ENCODE measurements around the gene IFITM2.
"Not testable (repeated sequence)": the region's sequence is repeated elsewhere in the genome, so short reads cannot be mapped to it uniquely, and the experiment has no call there.

IFITM2 gene

DNA sequence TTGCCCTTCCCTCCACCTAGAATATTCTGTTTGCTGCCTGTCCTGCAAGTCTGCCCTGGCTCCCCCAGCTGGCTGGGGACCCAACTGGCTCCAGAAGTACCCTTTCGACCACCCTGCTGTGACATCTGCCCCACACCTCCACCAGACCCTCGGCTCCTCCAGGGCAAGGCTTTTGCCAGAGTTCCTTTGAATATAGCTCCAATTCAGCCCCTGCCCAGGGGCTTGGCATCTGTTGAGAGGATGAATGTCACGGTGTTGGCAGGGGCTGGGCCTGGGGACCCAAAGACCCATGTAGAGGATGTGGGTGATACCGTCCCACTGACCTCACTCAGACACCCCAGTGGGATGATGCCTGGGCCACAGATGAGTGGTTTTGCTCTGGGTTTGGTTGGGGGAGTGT, 25.4 kb upstream of the IFITM2 start:
- DNase-seq = no peak

DNA sequence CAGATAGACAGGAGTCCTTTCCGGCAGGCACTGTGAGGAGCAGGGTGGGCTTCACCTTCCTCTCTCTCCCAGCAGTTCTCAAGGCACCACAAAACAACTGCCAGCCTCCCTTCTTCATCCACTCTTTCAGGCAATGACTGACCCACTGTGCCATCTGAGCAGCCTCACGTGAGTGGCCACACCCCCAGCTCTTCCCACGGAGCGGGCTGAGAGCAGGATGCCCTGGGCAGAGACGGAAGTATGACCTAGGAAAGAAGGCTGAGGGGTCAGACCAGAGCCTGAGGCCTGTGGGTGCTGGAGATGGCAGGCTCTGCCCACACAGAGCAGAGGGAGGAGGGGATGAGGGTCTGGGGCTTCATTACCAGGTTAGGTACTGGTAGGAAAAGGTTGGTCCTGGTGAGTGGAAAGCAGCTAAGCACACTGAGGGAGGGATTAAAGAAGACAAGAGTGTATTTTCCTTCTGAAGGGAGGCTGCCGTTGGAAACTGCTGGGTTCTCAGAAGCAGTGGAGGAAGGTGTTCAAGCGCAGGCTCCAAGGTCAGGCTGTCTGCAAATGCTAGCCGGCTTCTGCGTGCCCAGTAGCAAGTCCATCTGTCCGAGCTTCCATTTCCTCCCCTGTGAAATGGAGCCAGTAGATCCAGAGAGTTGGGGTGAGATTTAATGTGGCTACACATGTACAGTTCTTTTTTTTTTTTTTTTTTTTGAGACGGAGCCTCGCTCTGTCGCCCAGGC, 24.8 kb upstream of the IFITM2 start:
- DNase-seq = no peak

DNA sequence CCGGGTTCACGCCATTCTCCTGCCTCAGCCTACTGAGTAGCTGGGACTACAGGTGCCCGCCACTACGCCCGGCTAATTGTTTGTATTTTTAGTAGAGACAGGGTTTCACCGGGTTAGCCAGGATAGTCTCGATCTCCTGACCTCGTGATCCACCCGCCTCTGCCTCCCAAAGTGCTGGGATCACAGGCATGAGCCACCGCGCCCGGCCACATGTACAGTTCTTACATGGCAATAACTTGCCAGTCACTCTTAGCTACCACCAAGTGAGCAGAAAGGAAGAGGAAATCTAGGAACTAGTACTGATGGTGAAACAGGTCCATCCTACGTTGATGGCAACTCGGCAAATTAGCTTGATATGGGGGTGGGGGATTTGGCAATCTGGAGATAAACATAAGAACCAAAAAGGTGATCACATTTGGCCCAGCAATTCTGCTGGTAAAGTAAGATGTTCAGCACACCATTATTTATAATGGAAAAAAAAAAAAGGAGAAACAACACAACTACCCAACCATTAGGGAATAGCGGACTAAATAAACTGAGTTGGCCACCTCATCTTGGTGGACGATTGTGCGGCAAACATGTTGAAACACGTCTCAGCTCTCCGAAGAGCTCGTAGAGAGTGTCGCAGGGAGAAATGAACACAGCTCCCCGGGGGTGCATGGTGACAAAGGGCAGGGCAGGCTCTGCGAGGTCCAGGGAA, 24.1 kb upstream of the IFITM2 start:
- DNase-seq = no peak

DNA sequence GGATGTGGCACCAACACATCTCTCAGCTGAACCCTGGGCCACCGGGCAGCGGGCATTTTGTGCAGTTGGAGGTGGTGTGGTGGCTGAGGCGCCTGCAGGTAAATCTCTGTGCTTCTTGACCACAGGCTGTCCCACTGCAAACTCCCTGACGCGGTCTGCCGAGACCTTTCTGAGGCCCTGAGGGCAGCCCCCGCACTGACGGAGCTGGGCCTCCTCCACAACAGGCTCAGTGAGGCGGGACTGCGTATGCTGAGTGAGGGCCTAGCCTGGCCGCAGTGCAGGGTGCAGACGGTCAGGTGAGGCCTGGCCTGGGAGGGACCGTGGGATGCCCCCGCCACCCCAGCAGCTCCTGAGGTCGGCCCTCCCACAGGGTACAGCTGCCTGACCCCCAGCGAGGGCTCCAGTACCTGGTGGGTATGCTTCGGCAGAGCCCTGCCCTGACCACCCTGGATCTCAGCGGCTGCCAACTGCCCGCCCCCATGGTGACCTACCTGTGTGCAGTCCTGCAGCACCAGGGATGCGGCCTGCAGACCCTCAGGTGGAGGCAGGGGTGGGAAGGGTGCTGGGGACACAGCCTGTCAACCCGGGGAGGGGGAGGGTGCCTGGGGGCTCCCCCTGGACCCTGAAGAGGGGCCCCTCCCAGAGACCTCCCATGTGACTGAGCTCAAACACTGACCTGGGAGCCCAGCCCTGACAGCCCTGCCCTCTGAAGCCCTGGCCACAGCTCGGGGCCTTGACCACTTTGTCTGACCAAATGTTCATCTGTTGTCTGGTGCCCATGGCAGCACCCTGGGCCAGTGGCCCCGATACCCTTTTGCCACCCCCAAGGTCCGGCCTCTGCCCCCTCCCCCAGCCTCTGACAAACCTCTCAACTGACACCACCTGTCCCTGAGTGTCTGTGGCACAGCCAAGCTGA, 23.3 kb upstream of the IFITM2 start:
- DNase-seq = no peak

DNA sequence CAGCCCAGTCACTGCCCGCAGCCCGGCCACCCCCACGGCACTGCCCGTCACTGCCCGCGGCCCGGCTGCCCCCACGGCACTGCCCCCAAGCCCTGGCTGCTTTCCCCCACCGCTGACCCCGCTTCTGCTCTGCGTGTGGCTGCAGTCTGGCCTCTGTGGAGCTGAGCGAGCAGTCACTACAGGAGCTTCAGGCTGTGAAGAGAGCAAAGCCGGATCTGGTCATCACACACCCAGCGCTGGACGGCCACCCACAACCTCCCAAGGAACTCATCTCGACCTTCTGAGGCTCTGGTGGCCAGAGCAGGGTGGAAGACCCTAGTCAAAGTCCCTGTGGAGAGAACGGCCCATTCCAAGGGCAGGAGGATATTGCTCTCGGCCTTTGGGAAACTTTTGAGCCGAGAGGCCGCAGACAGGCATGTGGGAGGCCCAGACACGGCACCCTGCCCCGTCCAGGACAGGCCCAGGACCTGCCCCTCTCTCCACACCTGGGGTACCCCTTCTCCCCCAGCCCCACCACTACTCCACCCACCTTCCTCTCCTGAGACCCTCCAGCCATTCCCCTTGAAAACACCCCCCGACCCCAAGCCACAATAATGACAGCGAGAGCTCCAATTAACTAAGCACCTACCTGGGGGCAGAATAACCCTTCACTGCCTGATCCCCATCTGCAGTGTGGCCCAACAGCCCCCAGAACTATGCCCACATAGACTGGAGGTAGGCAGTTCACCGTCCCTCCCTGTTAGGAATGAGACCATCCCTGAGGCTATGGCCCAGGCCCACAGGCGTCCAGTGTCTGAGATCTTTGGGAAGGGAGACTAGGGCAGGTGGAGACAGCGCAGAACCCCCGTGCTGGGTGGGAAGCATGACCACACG, 22.4 kb upstream of the IFITM2 start:
- DNase-seq = no peak

DNA sequence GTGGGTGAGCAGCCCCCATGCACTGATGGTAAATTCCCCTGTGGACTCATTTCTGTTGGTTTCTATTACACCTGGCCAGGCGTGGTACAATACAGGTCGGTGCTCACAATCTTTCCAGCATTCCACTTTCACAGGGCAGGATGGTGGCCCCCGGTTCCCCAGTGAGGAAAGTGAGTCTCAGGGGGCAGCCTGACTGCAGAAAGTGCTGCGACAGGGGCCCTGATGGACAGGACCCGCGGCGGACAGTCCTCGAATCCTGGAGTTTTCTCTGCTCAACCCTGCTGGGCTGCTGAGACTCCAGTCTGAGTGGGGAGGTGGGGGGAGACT, 21.8 kb upstream of the IFITM2 start:
- no peak for DNase-seq

DNA sequence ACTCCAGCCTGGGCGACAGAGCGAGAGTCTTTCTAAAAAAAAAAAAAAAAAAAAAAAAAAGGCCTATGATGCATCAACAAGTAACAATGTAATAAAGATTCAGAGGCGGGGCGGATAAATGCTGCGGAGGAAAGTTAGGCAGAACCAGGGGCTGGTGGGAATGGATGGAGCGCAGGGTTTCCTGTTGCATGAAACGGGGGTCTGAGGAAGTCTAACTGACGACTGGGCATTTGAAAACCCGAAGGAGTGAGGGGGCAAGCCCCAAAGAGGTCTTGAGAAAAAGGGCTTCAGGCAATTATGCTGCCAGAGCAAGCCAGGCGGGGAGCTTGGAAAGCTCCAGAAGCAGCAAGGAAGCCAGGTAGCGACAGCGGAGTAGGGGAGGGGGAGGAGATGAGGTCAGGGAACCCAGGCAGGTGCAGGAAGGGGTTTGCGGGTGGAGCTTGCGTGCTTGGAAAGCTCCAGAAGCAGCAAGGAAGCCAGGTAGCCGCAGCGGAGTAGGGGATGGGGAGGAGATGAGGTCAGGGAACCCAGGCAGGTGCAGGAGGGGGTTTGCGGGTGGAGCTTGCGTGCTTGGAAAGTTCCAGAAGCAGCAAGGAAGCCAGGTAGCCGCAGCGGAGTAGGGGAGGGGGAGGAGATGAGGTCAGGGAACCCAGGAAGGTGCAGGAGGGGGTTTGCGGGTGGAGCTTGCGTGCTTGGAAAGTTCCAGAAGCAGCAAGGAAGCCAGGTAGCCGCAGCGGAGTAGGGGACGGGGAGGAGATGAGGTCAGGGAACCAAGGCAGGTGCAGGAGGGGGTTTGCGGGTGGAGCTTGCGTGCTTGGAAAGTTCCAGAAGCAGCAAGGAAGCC, 20.4 kb upstream of the IFITM2 start:
- DNase-seq = not testable (repeated sequence)

DNA sequence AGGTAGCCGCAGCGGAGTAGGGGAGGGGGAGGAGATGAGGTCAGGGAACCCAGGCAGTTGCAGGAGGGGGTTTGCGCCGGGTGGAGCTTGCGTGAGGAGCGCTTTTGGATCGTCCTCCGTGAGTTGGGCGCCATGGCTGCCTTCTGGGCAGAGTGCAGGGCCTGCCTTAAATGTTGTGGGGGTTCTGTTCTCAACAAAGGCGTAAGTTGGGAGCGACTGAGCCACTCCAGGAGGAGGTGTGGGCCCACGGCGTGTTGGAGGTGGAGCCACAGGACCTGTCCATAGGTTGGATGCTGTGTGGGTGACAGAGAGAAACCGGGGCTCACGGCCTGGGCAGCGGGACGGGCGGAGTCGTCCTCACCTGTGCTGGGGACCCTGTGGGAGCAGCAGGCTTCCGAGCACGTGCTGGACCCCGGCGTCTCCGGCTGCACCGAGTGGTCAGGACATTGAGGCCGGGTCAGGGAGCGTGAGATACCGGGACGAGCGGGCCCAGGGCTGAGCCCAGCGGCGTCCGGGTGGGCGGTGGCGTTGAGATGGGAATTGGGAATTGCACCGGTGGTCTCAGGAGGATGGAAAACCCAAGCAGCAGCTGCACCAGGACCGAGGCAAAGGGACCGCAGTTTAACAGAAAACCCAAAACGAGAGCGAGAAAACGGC, 19.7 kb upstream of the IFITM2 start:
- no peak for DNase-seq

DNA sequence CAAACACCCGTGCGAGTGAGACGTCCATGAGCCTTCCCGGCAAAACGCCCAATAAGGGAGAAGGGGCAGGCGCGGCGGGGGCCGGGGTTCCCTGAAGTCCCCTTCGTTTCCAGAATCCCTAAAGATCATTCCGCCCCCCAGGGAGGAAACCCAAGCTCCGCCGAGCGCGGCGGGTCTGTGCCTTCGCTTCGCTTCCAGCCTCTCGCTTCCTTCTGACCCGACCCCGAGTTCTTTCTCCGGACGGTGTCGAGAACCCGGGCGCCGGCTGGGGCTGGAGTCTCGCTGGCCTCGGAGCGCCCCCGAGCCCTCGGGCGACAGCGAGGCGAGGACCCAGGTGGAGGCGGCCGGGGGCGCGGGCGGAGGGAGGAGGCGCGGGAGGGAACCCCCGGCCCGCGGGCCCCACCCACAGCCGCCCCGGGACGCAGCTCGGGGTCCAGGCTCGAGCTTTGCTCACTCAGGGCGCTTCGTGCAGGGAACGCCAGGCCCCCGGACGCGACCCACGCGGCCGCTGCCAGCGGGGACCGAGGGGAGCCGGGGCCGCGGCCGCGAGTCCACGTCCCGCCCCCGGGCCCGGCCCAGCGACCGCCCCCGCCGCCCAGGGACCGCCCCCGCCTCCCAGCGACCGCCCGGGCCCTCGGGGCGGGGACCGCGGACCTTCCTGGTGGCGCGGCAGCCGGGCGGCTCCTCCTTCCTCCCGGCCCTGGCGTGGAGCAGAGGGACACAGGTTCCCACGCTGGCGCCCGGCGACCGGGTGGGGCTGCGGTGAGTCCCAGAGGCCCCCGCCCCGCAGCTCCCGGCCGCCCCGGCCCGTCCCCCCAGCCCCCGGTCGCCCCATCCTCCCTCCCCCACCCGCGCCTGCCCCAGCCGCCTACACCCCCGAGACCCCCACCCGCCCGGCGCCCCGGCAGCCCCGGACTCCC, 18.9 kb upstream of the IFITM2 start, which contains the start of gene PGGHG:
TSS of gene PGGHG (plus strand) at position 649 of the 920 bp plus-strand sequence. CDS start 691 bp downstream, outside the sequence.
- DNase-seq = peak; percentile 13

DNA sequence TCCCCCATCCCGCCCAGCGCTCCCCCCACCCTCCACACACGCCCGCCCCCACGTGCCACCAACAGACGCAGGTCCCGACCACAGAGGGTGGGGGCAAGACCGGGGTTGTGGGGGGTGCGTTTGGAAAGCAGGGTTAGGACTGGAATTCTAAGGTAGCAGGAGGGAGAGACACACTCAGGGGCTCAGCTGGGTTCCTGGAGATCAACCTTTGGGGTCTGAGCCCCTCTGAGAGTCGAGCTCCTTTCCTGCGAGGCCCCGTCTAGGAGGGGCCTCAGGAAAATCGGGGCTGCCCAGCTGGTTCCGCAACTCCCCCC, 18.3 kb upstream of the IFITM2 start:
- no peak for DNase-seq

DNA sequence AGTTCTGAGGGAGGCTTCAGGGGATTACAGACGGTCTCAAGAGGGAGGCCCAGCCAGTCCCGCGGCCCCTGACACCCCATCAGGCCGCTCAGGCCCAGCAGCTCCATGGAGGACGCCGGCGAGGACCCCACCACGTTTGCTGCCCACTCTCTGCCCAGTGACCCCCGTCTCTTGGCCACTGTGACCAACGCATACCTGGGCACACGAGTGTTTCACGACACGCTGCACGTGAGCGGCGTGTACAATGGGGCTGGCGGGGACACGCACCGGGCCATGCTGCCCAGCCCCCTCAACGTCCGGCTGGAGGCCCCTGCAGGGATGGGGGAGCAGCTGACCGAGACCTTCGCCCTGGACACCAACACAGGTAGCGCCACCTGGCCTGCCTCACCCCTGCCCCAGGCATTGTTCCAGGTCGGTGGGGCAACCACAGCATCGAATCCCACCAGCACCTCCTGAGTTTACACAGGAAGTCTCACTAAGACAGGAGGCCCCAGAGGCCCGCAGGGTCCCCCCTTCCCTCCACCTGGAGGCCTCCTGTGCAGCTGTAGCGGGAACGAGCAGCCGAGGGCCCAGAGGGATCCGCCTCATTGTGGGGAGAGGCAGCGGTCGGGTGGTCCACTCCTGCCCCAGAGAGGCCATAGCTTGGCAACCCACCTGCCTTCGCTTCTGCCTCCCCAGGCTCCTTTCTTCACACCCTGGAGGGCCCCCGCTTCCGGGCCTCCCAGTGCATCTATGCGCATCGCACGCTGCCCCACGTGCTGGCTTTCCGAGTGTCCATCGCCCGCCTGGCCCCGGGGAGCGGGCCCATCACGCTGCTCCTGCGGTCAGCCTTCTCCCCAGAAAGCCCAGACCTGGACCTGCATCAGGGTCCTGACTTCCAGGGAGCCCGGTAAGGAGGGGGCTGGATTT, 17.6 kb upstream of the IFITM2 start:
- no peak for DNase-seq

DNA sequence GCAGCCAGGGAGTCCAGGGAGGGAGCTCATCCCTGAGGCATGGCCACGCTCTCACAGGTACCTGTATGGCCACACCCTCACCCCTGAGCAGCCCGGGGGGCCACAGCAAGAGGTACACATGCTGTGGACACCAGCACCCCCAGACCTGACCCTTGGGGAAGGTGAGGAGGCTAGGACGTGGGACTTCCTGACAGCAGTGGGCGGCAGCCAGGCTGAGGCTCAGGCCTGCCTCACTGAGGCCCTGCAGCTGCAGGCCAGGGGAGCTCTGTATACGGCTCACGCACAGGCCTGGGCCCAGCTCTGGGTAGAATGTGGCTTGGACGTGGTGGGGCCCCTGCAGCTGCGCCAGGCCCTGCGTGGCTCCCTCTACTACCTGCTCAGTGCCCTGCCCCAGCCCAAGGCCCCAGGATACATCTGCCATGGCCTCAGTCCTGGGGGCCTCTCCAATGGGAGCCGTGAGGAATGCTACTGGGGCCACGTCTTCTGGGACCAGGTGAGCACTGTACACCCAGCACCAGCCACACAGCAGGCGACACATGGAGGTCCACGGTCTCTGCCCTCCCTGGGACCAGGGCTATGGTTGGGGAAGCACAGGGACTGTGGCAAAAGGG, 16.9 kb upstream of the IFITM2 start:
- DNase-seq = no peak

DNA sequence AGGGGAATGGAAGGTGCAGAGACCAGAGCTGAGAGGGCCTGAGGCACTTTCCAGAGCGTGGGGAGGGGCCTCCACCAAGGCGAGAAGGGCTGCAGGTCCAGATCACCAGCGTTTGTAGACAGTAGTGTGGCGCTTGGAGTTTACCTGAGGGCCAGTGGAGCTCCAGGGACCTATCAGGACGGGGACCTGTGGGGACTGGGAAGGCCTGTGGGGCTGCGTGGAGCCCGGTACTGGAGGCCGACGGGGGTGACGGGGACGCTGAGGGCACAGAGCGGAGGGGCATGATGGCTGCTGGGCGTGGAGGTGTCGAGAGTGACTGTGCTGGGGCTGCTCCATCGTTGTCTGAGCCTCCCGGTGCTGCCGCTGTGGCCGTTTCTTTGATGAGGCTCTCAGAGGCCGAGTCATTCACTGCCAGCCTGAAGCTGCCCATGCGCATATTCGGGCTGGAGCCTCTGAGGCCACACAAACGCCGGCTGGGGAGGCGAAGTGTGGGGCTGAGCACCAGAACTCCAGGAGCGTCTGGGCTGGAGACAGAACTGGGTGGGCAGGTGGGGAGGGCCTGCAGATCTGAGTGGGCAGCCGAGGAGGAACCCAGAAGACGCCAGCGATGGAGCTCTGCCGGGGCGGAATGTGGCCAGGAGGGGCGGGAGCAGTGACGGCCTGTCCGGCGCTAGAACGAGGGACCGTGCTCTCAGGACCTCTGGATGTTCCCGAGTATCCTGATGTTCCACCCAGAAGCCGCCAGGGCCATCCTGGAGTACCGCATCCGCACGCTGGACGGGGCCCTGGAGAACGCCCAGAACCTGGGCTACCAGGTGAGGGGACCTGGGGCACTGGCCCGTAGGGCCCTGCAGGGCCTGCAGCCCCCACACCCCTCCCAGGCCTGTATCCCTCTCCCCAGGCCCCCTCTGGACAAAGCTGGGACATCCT, 16.1 kb upstream of the IFITM2 start:
- no peak for DNase-seq

DNA sequence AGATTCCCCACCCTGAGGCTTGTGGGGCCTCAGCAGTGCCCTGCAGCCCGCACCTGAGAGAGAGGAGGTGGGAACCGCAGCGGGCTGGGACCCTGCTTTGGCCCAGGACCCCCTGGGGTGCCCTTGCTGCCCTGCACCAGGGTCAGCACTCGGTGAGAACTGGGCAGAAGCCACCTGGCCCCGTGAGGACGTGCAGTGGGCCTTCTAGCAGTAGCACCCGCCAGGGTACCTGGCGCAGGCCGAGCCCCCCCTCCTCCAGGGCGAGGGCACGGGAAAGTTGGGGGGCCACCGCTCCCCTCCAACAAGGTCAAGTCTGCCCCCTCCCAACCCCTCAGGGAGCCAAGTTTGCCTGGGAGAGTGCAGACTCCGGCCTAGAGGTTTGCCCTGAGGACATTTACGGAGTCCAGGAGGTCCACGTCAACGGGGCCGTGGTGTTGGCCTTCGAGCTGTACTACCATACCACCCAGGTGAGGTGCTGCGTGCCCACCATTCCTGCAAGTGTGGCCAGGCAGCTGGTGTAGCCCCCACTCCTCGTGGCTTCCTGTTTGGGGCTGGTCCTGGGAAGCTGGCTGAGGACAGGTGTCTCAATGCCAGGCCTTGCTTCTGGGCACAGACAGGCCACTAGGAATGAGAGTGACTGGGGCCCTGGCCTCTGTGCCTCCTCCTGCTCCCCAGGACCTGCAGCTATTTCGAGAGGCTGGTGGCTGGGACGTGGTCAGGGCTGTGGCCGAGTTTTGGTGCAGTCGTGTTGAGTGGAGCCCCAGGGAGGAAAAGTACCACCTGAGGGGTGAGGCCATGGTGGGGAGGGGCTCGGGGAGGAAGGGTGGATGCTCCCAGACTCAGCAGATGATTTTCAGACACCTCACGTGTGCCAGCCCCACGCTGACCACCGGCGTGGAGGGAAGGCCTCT, 15.2 kb upstream of the IFITM2 start:
- DNase-seq = no peak

DNA sequence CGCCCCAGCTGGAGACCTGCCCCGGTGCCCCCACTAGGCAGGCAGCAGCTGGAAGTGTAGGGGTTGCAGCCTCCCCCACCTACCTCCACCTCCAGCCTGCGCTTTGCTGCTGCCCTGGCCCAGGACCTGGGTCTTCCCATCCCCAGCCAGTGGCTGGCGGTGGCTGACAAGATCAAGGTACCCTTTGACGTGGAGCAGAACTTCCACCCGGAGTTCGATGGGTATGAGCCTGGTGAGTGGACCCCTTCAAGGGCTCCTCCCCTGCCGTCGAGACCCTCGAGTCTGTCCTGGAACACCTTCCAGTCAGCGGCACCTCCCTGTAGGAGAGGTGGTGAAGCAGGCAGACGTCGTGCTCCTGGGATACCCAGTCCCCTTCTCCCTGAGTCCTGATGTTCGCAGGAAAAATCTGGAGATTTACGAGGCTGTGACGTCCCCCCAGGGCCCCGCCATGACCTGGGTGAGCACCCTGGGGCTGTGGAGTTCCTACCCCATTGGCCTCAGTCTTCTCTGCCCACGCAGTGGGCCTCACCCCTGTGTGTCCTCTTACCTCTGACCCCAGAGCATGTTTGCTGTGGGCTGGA, 14.3 kb upstream of the IFITM2 start:
- no peak for DNase-seq
